Measurements from ENCODE around the gene MAP2K3.

DNA sequence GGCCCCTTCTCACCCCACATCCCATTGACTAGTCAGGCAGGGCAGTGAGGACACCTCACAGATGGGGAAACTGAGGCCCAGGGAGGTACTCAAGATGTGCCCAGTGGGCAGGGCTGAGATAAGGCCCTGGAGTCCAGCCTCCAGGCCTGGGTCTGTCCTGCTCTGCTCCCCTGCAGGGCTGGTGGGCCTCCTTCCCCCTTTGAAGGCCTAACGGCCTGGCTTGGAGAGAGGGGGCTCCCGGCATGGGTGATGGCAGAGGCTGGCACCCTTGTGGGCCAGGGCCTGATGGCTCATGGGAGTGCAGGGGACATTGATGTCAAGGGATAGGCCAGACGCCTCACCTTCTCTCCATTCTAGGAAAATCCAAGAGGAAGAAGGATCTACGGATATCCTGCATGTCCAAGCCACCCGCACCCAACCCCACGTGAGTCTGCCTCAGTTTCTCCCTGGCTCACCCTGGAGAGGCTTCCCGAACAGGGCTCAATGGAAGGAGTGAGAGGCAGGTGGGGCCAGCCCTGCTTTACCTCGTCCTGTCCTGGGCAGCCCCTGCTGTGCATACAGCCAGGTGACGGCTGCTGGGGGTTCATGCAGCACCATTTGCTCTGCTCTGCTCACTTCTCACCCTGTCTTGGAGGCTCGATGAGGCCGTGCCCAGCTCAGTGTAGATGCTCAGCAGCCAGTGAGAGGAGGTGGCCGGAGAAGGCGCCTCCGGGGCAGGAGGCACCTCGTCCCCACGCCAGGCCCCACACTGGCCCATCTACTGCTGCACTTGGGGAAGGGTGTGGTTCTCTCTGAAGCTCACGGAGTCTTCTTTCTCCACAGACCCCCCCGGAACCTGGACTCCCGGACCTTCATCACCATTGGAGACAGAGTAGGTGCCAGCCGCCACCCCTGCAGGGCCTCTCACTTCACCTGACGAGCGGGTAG is 13.8 kb downstream of the MAP2K3 start:
- TF ChIP-seq POLR2A (IDR thresholded peaks at IDR 0.05): no peak
- TF ChIP-seq, protein P1, sequence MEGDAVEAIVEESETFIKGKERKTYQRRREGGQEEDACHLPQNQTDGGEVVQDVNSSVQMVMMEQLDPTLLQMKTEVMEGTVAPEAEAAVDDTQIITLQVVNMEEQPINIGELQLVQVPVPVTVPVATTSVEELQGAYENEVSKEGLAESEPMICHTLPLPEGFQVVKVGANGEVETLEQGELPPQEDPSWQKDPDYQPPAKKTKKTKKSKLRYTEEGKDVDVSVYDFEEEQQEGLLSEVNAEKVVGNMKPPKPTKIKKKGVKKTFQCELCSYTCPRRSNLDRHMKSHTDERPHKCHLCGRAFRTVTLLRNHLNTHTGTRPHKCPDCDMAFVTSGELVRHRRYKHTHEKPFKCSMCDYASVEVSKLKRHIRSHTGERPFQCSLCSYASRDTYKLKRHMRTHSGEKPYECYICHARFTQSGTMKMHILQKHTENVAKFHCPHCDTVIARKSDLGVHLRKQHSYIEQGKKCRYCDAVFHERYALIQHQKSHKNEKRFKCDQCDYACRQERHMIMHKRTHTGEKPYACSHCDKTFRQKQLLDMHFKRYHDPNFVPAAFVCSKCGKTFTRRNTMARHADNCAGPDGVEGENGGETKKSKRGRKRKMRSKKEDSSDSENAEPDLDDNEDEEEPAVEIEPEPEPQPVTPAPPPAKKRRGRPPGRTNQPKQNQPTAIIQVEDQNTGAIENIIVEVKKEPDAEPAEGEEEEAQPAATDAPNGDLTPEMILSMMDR (IDR thresholded peaks at IDR 0.05): no peak

All from lower leg skin (tissue), 3 donors.